IMR-90 (cell line): ENCODE data around the gene ADH6. TPM values are rescaled to one million over a fixed set of nuclear protein-coding genes. Genes with fewer than 3 reads are reported as not detected.

ENCODE experiments used
- ATAC-seq: fragments of 200-7000 bp; cut with Tn5 transposase; 2 replicates; pipeline ENCODE4 v1.9.1; 2020; ENCODE audit warnings: low read depth, mild to moderate bottlenecking, moderate library complexity
- BruUV-seq: library from RNA; stranded (reverse); fragments of 400-500 nt; replicated peaks from 2 replicates; lab custom pipeline; 2021; lab: Mats Ljungman, UMichigan
- CTCF ChIA-PET: fragments of 300-600 bp; formaldehyde crosslinking; extraction: SDS; loops from one replicate; lab custom pipeline; 2021; ENCODE audit warnings: antibody characterized with exemption; lab: Yijun Ruan, JAX
- POLR2A ChIA-PET: fragments of 300-600 bp; sonication (Branson Sonifier 250); formaldehyde crosslinking; loops from one replicate; lab custom pipeline; 2022; ENCODE audit warnings: antibody characterized with exemption; ENCODE audit not compliant: unreplicated experiment; lab: Charles Lee
- DNase-seq: peaks from one replicate; pipeline ENCODE4 v3.0.0; 2013
- H2AFZ ChIP-seq: replicated peaks from 2 replicates; pipeline ENCODE3; 2013; ENCODE audit warnings: low read length, mild to moderate bottlenecking; ENCODE audit not compliant: poor library complexity
- H2AK5ac ChIP-seq: 2 replicates; pipeline ENCODE4 v1.6.1; 2013; ENCODE audit warnings: low read depth, low read length, inconsistent platforms
- H2AK9ac ChIP-seq: replicated peaks from 2 replicates; pipeline ENCODE3; 2013; ENCODE audit warnings: mild to moderate bottlenecking, low read depth, low read length, moderate library complexity; ENCODE audit not compliant: poor library complexity
- H2BK120ac ChIP-seq: 2 replicates; pipeline ENCODE4 v1.6.1; 2013; ENCODE audit warnings: low read depth, low read length, inconsistent platforms
- H2BK15ac ChIP-seq: 3 replicates; pipeline ENCODE4 v1.6.1; 2013; ENCODE audit warnings: low read depth, low read length, inconsistent platforms
- H2BK20ac ChIP-seq: 2 replicates; pipeline ENCODE4 v1.6.1; 2013; ENCODE audit warnings: low read depth, mild to moderate bottlenecking, inconsistent platforms, low read length, moderate library complexity
- H2BK5ac ChIP-seq: 2 replicates; pipeline ENCODE4 v1.6.1; 2013; ENCODE audit warnings: mild to moderate bottlenecking, low read depth, low read length, inconsistent platforms; ENCODE audit not compliant: poor library complexity, severe bottlenecking
- H3K14ac ChIP-seq: replicated peaks from 2 replicates; pipeline ENCODE4 v1.6.1; 2013; ENCODE audit warnings: low read depth, low read length, inconsistent platforms
- H3K18ac ChIP-seq: 2 replicates; pipeline ENCODE4 v1.6.1; 2013; ENCODE audit warnings: low read depth, low read length, control low read depth
- H3K23ac ChIP-seq: 2 replicates; pipeline ENCODE4 v1.6.1; 2013; ENCODE audit warnings: low read depth, low read length, inconsistent platforms
- H3K27ac ChIP-seq: 2 replicates; pipeline ENCODE4 v1.5.1; 2013; ENCODE audit warnings: mild to moderate bottlenecking, control low read depth, low read length; ENCODE audit not compliant: insufficient read depth
- H3K27me3 ChIP-seq: 2 replicates; pipeline ENCODE4 v1.6.1; 2013; ENCODE audit warnings: low read length; ENCODE audit not compliant: control insufficient read depth, insufficient read depth
- H3K36me3 ChIP-seq: 2 replicates; pipeline ENCODE4 v1.6.1; 2013; ENCODE audit warnings: low read length, mixed read lengths; ENCODE audit not compliant: control insufficient read depth, insufficient read depth
- H3K4ac ChIP-seq: 2 replicates; pipeline ENCODE4 v1.6.1; 2013; ENCODE audit warnings: low read depth, low read length, inconsistent platforms
- H3K4me1 ChIP-seq: 2 replicates; pipeline ENCODE4 v1.6.1; 2013; ENCODE audit warnings: low read length, mixed read lengths; ENCODE audit not compliant: control insufficient read depth, insufficient read depth
- H3K4me2 ChIP-seq: 2 replicates; pipeline ENCODE4 v1.6.1; 2013; ENCODE audit warnings: low read depth, mild to moderate bottlenecking, control low read depth, low read length, moderate library complexity
- H3K4me3 ChIP-seq: 2 replicates; pipeline ENCODE4 v1.5.1; 2013; ENCODE audit warnings: low read depth, mild to moderate bottlenecking, control low read depth, low read length, moderate library complexity; ENCODE audit not compliant: insufficient read depth
- H3K56ac ChIP-seq: 2 replicates; pipeline ENCODE4 v1.6.1; 2013; ENCODE audit warnings: low read length, inconsistent platforms; ENCODE audit not compliant: insufficient read depth; ENCODE audit errors: extremely low read depth
- H3K79me1 ChIP-seq, 2 experiments: 2 replicates each; pipeline ENCODE4 v1.6.1; 2013; ENCODE audit warnings: low read length in 2 of 2, inconsistent platforms in 1 of 2, low read depth in 1 of 2
- H3K9ac ChIP-seq: 2 replicates; pipeline ENCODE4 v1.6.1; 2013; ENCODE audit warnings: low read depth, low read length, control low read depth
- H3K9me1 ChIP-seq: 2 replicates; pipeline ENCODE4 v1.6.1; 2013; ENCODE audit warnings: low read length, inconsistent platforms; ENCODE audit not compliant: insufficient read depth
- H3K9me3 ChIP-seq: 2 replicates; pipeline ENCODE4 v1.6.1; 2013; ENCODE audit warnings: low read length; ENCODE audit not compliant: control insufficient read depth, insufficient read depth
- H4K20me1 ChIP-seq: 2 replicates; pipeline ENCODE4 v1.6.1; 2013; ENCODE audit warnings: low read length, inconsistent platforms; ENCODE audit not compliant: insufficient read depth
- H4K5ac ChIP-seq: 2 replicates; pipeline ENCODE4 v1.6.1; 2013; ENCODE audit warnings: mild to moderate bottlenecking, low read depth, low read length, control low read depth
- H4K8ac ChIP-seq, 2 experiments: 2 replicates each; pipeline ENCODE4 v1.6.1; 2013; ENCODE audit warnings: low read depth in 2 of 2, low read length in 2 of 2, control low read depth in 1 of 2, inconsistent platforms in 1 of 2
- H4K91ac ChIP-seq: 2 replicates; pipeline ENCODE4 v1.6.1; 2013; ENCODE audit warnings: low read depth, low read length, inconsistent platforms; ENCODE audit not compliant: insufficient read depth
- CEBPB ChIP-seq: IDR thresholded peaks from 2 replicates; pipeline ENCODE4 v1.6.1; 2012; ENCODE audit warnings: low read depth, low read length, improper control_type of control experiment
- CTCF ChIP-seq: conservative IDR thresholded peaks from 2 replicates; pipeline ENCODE4 v1.5.1; 2012; ENCODE audit warnings: mild to moderate bottlenecking, low read depth, low read length, improper control_type of control experiment
- ELK1 ChIP-seq: fragments of 150-350 bp; IDR thresholded peaks from 2 replicates; pipeline ENCODE4 v1.6.1; 2016; ENCODE audit warnings: low read depth, mild to moderate bottlenecking, low read length, moderate library complexity, borderline replicate concordance
- MAZ ChIP-seq: IDR thresholded peaks from 2 replicates; pipeline ENCODE4 v1.6.1; 2012; ENCODE audit warnings: low read depth, mild to moderate bottlenecking, low read length, improper control_type of control experiment, moderate library complexity, borderline replicate concordance
- MXI1 ChIP-seq: IDR thresholded peaks from 2 replicates; pipeline ENCODE4 v1.6.1; 2012; ENCODE audit warnings: low read depth, mild to moderate bottlenecking, low read length, moderate library complexity, borderline replicate concordance
- NFE2L2 ChIP-seq: fragments of 150-350 bp; IDR thresholded peaks from 2 replicates; pipeline ENCODE4 v1.6.1; 2016; ENCODE audit warnings: low read depth, mild to moderate bottlenecking, low read length
- POLR2A ChIP-seq: IDR thresholded peaks from 2 replicates; pipeline ENCODE4 v1.6.1; 2012; ENCODE audit warnings: mild to moderate bottlenecking, low read depth, low read length
- USF2 ChIP-seq: fragments of 150-350 bp; IDR thresholded peaks from 2 replicates; pipeline ENCODE4 v1.6.1; 2017; ENCODE audit warnings: mild to moderate bottlenecking, antibody characterized with exemption, low read length, low read depth
- WGBS, 2 experiments: methylation state at CpG; one replicate each; pipeline versions ENCODE4 v1.1.5 to v1.1.7; 2013; ENCODE audit warnings: missing lambda C conversion rate in 2 of 2; ENCODE audit not compliant: insufficient read length in 1 of 2; ENCODE audit errors: extremely low coverage in 2 of 2; 5-methylcytosine and 5-hydroxymethylcytosine counted together
- dilution Hi-C: fragments of 300-500 bp; cut with HindIII; formaldehyde crosslinking; loops from one replicate; pipeline ENCODE4 v1.14.3; 2018; ENCODE audit warnings: low sequenced_read_pairs; ENCODE audit not compliant: unreplicated experiment
- in situ Hi-C: fragments of 300-500 bp; cut with MboI; formaldehyde crosslinking; loops from 3 replicates; pipeline ENCODE4 v1.14.3; 2019; ENCODE audit warnings: low sequenced_read_pairs, inconsistent platforms, mixed read lengths
- intact Hi-C: fragments of 100-400 bp; cut with micrococcal nuclease; formaldehyde crosslinking; loops from 2 replicates; pipeline ENCODE4 v1.10.0; 2022
- polyA plus RNA-seq, 3 experiments: library from polyadenylated mRNA; depleted of rRNA; stranded (reverse); fragments of >200 nt; gene quantifications; 2 replicates each; pipeline ENCODE4 v1.2.3, GENCODE V29; 2012; ENCODE audit warnings: low replicate concordance in 1 of 3
- total RNA-seq: library from RNA; depleted of rRNA; stranded (reverse); fragments of >200 nt; gene quantifications from 2 replicates; pipeline ENCODE4 v1.2.3, GENCODE V29; 2012

Gene ADH6
- total and polyA plus RNA-seq, 2 of the 4 experiments (the other 2 are of a cell fraction) = not detected

- in situ Hi-C loops = no loop called here
- POLR2A ChIA-PET = no interaction called here
- no peaks in the 10 kb centered on the region for H3K79me1 ChIP-seq
- H3K4me1 ChIP-seq = peaks cover 6% of the 10 kb centered on the region
- ATAC-seq = no peak
- no peaks in the 10 kb centered on the region for H4K20me1 ChIP-seq
- dilution Hi-C loops = no loop called here
- WGBS, 2 experiments = no CpG with 5 or more reads among the region's 1 CpG
- no peak overlapping the region for H3K56ac ChIP-seq
- no TSS peak for BruUV-seq
- no peak overlapping the region for H2BK120ac ChIP-seq
- H3K14ac ChIP-seq = no peak overlapping the region
- H2BK20ac ChIP-seq = no peak overlapping the region
- no peak overlapping the region for H2BK5ac ChIP-seq
- H3K4me2 ChIP-seq = no peak overlapping the region
- H3K4ac ChIP-seq = no peak overlapping the region
- no peak overlapping the region for H4K8ac ChIP-seq
- no peaks in the 10 kb centered on the region for H3K27me3 ChIP-seq
- no peak overlapping the region for H3K9ac ChIP-seq
- H4K5ac ChIP-seq = no peak overlapping the region
- H3K9me1 ChIP-seq = peaks cover 9% of the 10 kb centered on the region; the same call in 1 of the 2 replicates
- no peak overlapping the region for H4K91ac ChIP-seq
- no peak overlapping the region for H3K18ac ChIP-seq
- no peak overlapping the region for H2AFZ ChIP-seq
- no peak overlapping the region for H2BK15ac ChIP-seq
- CTCF ChIA-PET = interaction anchor here (1.1 kb wide), 1 partner anchor 22 kb away, joined by 3 read pairs; no protein-coding TSS in a partner anchor
- no peak overlapping the region for H3K23ac ChIP-seq
- H3K9me3 ChIP-seq = no peaks in the 10 kb centered on the region
- H3K4me3 ChIP-seq = no peak overlapping the region
- no peak for TF ChIP-seq MAZ
- TF ChIP-seq MXI1 = no peak
- TF ChIP-seq CTCF = no peak
- TF ChIP-seq USF2 = no peak
- TF ChIP-seq NFE2L2 = no peak
- no peak for TF ChIP-seq POLR2A
- no peak for TF ChIP-seq ELK1
- no peak for TF ChIP-seq CEBPB
- no peak overlapping the region for H3K27ac ChIP-seq
- H2AK5ac ChIP-seq = no peak overlapping the region
- no peak for DNase-seq
- H2AK9ac ChIP-seq = no peak overlapping the region
- H3K36me3 ChIP-seq = no peaks in the 10 kb centered on the region
- intact Hi-C loops = no loop called here
Observed at GRCh38 chr4:99179626-99180025, 39.4 kb downstream of the ADH6 start.
